Measurements from ENCODE around the gene ZSCAN20.

DNA sequence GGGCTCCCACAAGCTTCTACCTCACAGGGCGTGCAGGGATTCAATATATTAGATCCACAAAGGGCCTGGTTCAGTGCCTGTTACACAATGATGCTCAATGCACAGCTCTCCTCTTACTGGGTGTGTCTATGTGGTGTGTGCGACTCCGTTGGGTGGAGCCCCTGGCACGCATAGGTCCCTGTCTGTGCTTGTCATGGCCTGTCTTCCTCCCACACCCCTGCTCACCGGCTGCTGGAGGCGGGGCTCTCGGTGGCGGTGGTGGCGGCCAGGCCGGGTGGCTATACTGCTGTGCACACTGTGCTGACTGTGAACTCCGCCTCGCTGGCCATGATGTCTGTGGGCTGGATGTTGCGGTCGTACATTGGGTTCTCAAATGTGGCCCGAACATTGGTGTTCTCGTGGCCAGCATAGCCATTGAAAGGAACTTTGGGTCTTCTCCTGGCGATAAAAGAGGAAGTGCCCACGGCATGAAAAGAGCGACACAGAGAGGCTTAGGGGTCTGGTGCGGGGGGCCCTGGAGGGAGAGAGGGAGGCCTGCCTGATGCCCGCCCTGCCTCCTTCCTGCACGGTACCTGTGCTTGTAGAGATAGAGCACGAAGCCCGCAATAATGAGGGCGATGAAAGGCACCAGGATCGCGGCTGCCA, 46.9 kb downstream of the ZSCAN20 start:
- TF ChIP-seq EP300 (IDR thresholded peaks at IDR 0.05), result no peak
- TF ChIP-seq POLR2A (IDR thresholded peaks at IDR 0.05), result no peak
- TF ChIP-seq, protein P1, sequence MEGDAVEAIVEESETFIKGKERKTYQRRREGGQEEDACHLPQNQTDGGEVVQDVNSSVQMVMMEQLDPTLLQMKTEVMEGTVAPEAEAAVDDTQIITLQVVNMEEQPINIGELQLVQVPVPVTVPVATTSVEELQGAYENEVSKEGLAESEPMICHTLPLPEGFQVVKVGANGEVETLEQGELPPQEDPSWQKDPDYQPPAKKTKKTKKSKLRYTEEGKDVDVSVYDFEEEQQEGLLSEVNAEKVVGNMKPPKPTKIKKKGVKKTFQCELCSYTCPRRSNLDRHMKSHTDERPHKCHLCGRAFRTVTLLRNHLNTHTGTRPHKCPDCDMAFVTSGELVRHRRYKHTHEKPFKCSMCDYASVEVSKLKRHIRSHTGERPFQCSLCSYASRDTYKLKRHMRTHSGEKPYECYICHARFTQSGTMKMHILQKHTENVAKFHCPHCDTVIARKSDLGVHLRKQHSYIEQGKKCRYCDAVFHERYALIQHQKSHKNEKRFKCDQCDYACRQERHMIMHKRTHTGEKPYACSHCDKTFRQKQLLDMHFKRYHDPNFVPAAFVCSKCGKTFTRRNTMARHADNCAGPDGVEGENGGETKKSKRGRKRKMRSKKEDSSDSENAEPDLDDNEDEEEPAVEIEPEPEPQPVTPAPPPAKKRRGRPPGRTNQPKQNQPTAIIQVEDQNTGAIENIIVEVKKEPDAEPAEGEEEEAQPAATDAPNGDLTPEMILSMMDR (IDR thresholded peaks at IDR 0.05), result no peak
- TF ChIP-seq POLR2AphosphoS5 (IDR thresholded peaks at IDR 0.05), result no peak
